Neural cell (in vitro differentiated cells): ENCODE measurements around the gene PPP6C. TPM values are rescaled to one million over a fixed set of nuclear protein-coding genes. Genes with fewer than 3 reads are reported as not detected.

Experiments
- H2AFZ ChIP-seq: fragments of 200-600, 300-800 bp; sonication (generic), shearing (Covaris generic); 2 replicates; pipeline ENCODE4 v1.6.0; 2014; ENCODE audit warnings: low read depth, mild to moderate bottlenecking, antibody characterized with exemption, low read length, moderate library complexity
- H3F3A ChIP-seq: fragments of 200-600 bp; shearing (Covaris generic); 2 replicates; pipeline ENCODE4 v1.6.1; 2016; ENCODE audit warnings: mild to moderate bottlenecking, moderate library complexity, mixed read lengths, antibody characterized with exemption, low read length; ENCODE audit not compliant: insufficient read depth, poor library complexity, severe bottlenecking
- H3K27ac ChIP-seq: fragments of 200-600, 300-800 bp; sonication (generic), shearing (Covaris generic); 2 replicates; pipeline ENCODE4 v1.5.1; 2014; ENCODE audit warnings: mild to moderate bottlenecking, low read length, moderate library complexity
- H3K27me3 ChIP-seq: fragments of 300-800, 200-600 bp; sonication (generic), shearing (Covaris generic); 2 replicates; pipeline ENCODE4 v1.6.0; 2014; ENCODE audit warnings: mild to moderate bottlenecking, low read depth, low read length, moderate library complexity; ENCODE audit not compliant: insufficient read depth
- H3K36me3 ChIP-seq: fragments of 300-800, 200-600 bp; sonication (generic), shearing (Covaris generic); 2 replicates; pipeline ENCODE4 v1.5.1; 2014; ENCODE audit warnings: mild to moderate bottlenecking, antibody characterized with exemption, low read length, moderate library complexity; ENCODE audit not compliant: insufficient read depth
- H3K4me2 ChIP-seq: fragments of 300-800, 200-600 bp; sonication (generic), shearing (Covaris generic); 2 replicates; pipeline ENCODE4 v1.6.0; 2014; ENCODE audit warnings: mild to moderate bottlenecking, low read length
- H3K4me3 ChIP-seq: fragments of 300-800, 200-600 bp; sonication (generic), shearing (Covaris generic); 2 replicates; pipeline ENCODE4 v1.5.1; 2014; ENCODE audit warnings: mild to moderate bottlenecking, low read length, moderate library complexity
- H3K79me2 ChIP-seq: fragments of 200-600 bp; shearing (Covaris generic); replicated peaks from 2 replicates; pipeline ENCODE4 v1.6.0; 2014; ENCODE audit warnings: mild to moderate bottlenecking, low read length, moderate library complexity; ENCODE audit not compliant: insufficient read depth
- H3K9ac ChIP-seq: fragments of 300-800, 200-600 bp; sonication (generic), shearing (Covaris generic); 2 replicates; pipeline ENCODE4 v1.6.1; 2016; ENCODE audit warnings: mild to moderate bottlenecking, low read length, mixed read lengths
- H3K9me2 ChIP-seq: fragments of 200-600 bp; shearing (Covaris generic); 2 replicates; pipeline ENCODE4 v1.6.1; 2016; ENCODE audit warnings: mild to moderate bottlenecking, low read length, mixed read lengths; ENCODE audit not compliant: insufficient read depth
- H3K9me3 ChIP-seq: fragments of 200-600, 300-800 bp; sonication (generic), shearing (Covaris generic); 2 replicates; pipeline ENCODE4 v1.6.1; 2016; ENCODE audit warnings: mild to moderate bottlenecking, mixed run types, low read length, moderate library complexity, mixed read lengths
- H4K20me1 ChIP-seq: fragments of 200-600 bp; shearing (Covaris generic); 2 replicates; pipeline ENCODE4 v1.6.1; 2016; ENCODE audit warnings: mild to moderate bottlenecking, mixed run types; ENCODE audit not compliant: insufficient read depth
- EP300 ChIP-seq: fragments of 450-650 bp; conservative IDR thresholded peaks from 2 replicates; pipeline ENCODE4 v1.6.1; 2014; ENCODE audit warnings: antibody characterized with exemption, mild to moderate bottlenecking, moderate library complexity; ENCODE audit not compliant: poor library complexity, severe bottlenecking
- EZH2 ChIP-seq: fragments of 200-600, 300-800 bp; shearing (Covaris generic), sonication (generic); IDR thresholded peaks from 2 replicates; pipeline ENCODE4 v1.6.1; 2014; ENCODE audit warnings: antibody characterized with exemption, low read length, borderline replicate concordance, mild to moderate bottlenecking; ENCODE audit not compliant: insufficient read depth, poor library complexity, severe bottlenecking
- MXI1 ChIP-seq: fragments of 450-650 bp; conservative IDR thresholded peaks from 2 replicates; pipeline ENCODE4 v1.6.1; 2014; ENCODE audit warnings: antibody characterized with exemption, mild to moderate bottlenecking; ENCODE audit not compliant: poor library complexity, severe bottlenecking
- POLR2AphosphoS5 ChIP-seq: IDR thresholded peaks from 2 replicates; pipeline ENCODE4 v1.6.1; 2012
- RAD21 ChIP-seq: fragments of 450-650 bp; conservative IDR thresholded peaks from 2 replicates; pipeline ENCODE4 v1.6.1; 2014; ENCODE audit warnings: antibody characterized with exemption, mild to moderate bottlenecking, moderate library complexity
- REST ChIP-seq: IDR thresholded peaks from 2 replicates; pipeline ENCODE4 v1.6.1; 2012; ENCODE audit warnings: borderline replicate concordance
- SMC3 ChIP-seq: fragments of 450-650 bp; conservative IDR thresholded peaks from 2 replicates; pipeline ENCODE4 v1.6.1; 2014; ENCODE audit warnings: antibody characterized with exemption, mild to moderate bottlenecking, moderate library complexity; ENCODE audit not compliant: poor library complexity
- TAF1 ChIP-seq: IDR thresholded peaks from 2 replicates; pipeline ENCODE4 v1.6.1; 2012; ENCODE audit warnings: low read depth
- polyA plus RNA-seq: library from polyadenylated mRNA; depleted of rRNA; stranded (reverse); fragments of >200 nt; gene quantifications from 2 replicates; pipeline ENCODE4 v1.2.3, GENCODE V29; 2014
- TF ChIP-seq, protein P1 (sequence below): fragments of 450-650 bp; IDR thresholded peaks from 2 replicates; pipeline ENCODE4 v1.5.1; 2014; ENCODE audit warnings: antibody characterized with exemption, mild to moderate bottlenecking, moderate library complexity; ENCODE audit not compliant: poor library complexity, severe bottlenecking

PPP6C gene
- polyA plus RNA-seq, 1 donor from 2014 or later = 25.1 TPM

GRCh38 chr9:125153712-125154367, 35.8 kb downstream of the PPP6C start:
- no peak overlapping the region for H3K4me2 ChIP-seq
- no peaks in the 10 kb centered on the region for H3K9me2 ChIP-seq
- H3K9ac ChIP-seq = no peak overlapping the region
- H4K20me1 ChIP-seq = no peaks in the 10 kb centered on the region
- H3K36me3 ChIP-seq = peaks cover 4% of the 10 kb centered on the region
- no peak overlapping the region for H2AFZ ChIP-seq
- H3F3A ChIP-seq = no peaks in the 10 kb centered on the region
- TF ChIP-seq, protein P1, sequence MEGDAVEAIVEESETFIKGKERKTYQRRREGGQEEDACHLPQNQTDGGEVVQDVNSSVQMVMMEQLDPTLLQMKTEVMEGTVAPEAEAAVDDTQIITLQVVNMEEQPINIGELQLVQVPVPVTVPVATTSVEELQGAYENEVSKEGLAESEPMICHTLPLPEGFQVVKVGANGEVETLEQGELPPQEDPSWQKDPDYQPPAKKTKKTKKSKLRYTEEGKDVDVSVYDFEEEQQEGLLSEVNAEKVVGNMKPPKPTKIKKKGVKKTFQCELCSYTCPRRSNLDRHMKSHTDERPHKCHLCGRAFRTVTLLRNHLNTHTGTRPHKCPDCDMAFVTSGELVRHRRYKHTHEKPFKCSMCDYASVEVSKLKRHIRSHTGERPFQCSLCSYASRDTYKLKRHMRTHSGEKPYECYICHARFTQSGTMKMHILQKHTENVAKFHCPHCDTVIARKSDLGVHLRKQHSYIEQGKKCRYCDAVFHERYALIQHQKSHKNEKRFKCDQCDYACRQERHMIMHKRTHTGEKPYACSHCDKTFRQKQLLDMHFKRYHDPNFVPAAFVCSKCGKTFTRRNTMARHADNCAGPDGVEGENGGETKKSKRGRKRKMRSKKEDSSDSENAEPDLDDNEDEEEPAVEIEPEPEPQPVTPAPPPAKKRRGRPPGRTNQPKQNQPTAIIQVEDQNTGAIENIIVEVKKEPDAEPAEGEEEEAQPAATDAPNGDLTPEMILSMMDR = no peak
- TF ChIP-seq REST = no peak
- no peak for TF ChIP-seq POLR2AphosphoS5
- TF ChIP-seq EZH2 = no peak
- TF ChIP-seq RAD21 = no peak
- no peak for TF ChIP-seq MXI1
- TF ChIP-seq TAF1 = no peak
- no peak for TF ChIP-seq EP300
- TF ChIP-seq SMC3 = no peak
- H3K79me2 ChIP-seq = no peaks in the 10 kb centered on the region
- no peaks in the 10 kb centered on the region for H3K27me3 ChIP-seq
- no peaks in the 10 kb centered on the region for H3K9me3 ChIP-seq
- no peak overlapping the region for H3K27ac ChIP-seq
- H3K4me3 ChIP-seq = no peak overlapping the region

GRCh38 chr9:125151730-125152129, 37.9 kb downstream of the PPP6C start:
- TF ChIP-seq EP300 = no peak
- no peak for TF ChIP-seq TAF1
- TF ChIP-seq POLR2AphosphoS5 = no peak
- no peak for TF ChIP-seq REST
- TF ChIP-seq SMC3 = no peak
- TF ChIP-seq, protein P1 = no peak
- TF ChIP-seq RAD21 = no peak
- no peak for TF ChIP-seq EZH2
- no peak for TF ChIP-seq MXI1
- Histone ChIP-seq H3K4me2 (no peak overlapping the region), H3K36me3 (peaks cover 4% of the 10 kb centered on the region)

More at GRCh38 chr9:125151730-125152129, 37.9 kb downstream of the PPP6C start:
- Histone ChIP-seq H3K9me3 (no peaks in the 10 kb centered on the region), H3K79me2 (no peaks in the 10 kb centered on the region), H2AFZ (no peak overlapping the region), H4K20me1 (no peaks in the 10 kb centered on the region), H3K27me3 (no peaks in the 10 kb centered on the region), H3K27ac (no peak overlapping the region), H3K9ac (no peak overlapping the region), H3K9me2 (no peaks in the 10 kb centered on the region), H3F3A (no peaks in the 10 kb centered on the region), H3K4me3 (no peak overlapping the region)
